GM19455 (cell line): Measurements from ENCODE around the gene TMEM45A.
"Not testable (repeated sequence)": the region's sequence is repeated elsewhere in the genome, so short reads cannot be mapped to it uniquely, and the experiment has no call there.

ENCODE experiments used
- ATAC-seq: cut with Tn5 transposase; IDR thresholded peaks from one replicate; pipeline ENCODE4 v1.9.1; 2021; ENCODE audit not compliant: unreplicated experiment

The TMEM45A gene

GRCh38 chr3:100563652-100564211 lies 71.3 kb downstream of the TMEM45A start:
- ATAC-seq: no peak

DNA sequence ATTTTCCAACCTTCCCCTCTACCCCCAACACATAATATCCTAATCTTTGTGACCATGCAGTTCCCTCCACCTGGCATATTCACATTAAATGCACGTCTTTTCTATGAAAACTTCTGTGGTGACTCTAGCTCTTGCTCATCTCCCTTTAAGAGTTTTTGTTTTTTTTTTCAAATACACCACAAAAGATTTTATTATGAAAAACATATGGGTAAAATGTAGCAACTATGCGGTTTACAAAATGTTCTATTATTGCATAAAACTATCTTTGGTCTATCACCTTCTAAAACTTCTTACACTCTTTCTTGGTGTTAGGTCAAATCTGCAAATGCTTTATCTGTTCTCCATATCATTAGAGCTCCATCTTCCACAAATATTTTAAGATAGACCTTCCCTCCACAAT lies 78.4 kb downstream of the TMEM45A start:
- no peak for ATAC-seq

DNA sequence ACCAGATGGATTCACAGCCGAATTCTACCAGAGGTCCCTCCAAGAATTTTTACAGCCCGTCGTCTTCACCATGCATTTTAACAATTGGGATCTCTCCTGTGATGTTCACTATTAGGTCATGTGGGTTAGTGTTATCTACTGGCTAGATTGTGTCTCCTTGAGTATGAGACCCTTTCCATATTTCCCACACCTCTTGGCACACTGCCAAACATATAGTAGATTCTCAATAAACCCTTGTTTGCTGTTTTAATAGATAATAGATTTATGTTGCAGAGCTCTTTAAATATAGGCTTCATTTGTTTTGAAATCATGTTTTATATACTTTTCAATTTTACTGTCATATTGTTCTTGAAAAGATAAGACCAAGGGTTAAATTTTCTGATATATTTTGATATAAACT lies 82.1 kb downstream of the TMEM45A start:
- ATAC-seq: no peak

GRCh38 chr3:100575704-100576103 lies 83.3 kb downstream of the TMEM45A start:
- no peak for ATAC-seq

- no peak for ATAC-seq
Measured at GRCh38 chr3:100577382-100578008, 85.1 kb downstream of the TMEM45A start.

- ATAC-seq: no peak
Measured at GRCh38 chr3:100578646-100579045, 86.2 kb downstream of the TMEM45A start.

DNA sequence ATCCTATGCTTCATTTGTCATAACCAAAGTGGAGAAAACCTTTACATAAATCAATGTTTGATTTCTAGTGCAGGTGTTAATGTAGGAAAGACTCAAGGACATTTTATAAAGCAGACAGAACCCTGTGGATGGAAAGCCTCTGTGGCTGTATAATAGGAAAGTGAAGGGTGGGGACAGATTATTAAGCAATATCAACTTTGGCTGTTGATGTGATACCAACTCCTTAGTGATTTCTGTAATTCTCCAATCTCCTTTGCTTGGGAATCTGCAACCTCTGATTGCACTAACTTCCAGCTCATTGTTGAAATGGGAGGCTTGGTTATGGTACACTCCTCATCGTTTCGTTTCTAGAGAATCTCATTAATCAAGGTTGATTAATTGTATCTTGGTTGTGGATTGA lies 87.7 kb downstream of the TMEM45A start:
- ATAC-seq: no peak

GRCh38 chr3:100581650-100582049 lies 89.2 kb downstream of the TMEM45A start:
- ATAC-seq: no peak

GRCh38 chr3:100582157-100582556 lies 89.7 kb downstream of the TMEM45A start:
- ATAC-seq: not testable (repeated sequence)

- ATAC-seq: no peak
Measured at GRCh38 chr3:100584101-100584660, 91.8 kb downstream of the TMEM45A start.

DNA sequence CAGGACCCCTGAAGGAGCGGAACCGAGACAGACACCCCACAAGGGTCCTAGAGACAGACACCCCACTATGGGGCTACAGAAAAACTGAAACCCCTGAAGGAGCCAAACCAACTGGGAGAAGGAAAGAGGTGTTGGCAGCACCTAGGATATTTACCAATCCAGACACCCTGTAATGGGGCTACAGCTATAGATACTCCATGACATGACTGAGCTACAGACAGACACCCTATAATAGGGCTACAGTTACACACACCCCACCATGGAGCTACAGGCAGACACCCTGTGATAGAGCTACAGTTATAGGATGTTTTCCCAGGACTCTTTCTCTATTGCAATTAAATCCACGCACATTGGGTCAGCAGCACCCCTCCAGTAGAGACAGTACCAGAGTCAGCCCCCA lies 94.4 kb downstream of the TMEM45A start:
- no peak for ATAC-seq

GRCh38 chr3:100588251-100588650 lies 95.8 kb downstream of the TMEM45A start:
- ATAC-seq: no peak

GRCh38 chr3:100590114-100590839 lies 97.9 kb downstream of the TMEM45A start:
- peak; percentile 87 for ATAC-seq

DNA sequence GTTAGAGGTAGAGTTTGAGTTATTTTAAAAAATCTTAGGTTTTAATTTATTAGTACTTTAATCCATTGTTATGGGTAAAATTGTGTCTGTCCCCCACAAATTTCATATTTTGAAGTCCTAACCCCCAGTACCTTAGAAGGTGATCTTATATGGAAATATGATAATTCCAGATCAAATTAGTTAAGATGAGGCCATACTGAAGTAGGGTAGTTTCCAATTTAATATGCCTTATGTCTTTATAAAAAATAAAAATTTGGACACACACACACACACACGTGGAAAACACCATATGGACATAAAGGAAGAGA lies 98.4 kb downstream of the TMEM45A start:
- no peak for ATAC-seq

GRCh38 chr3:100591411-100591810 lies 99.0 kb downstream of the TMEM45A start:
- no peak for ATAC-seq

- ATAC-seq: no peak
Measured at GRCh38 chr3:100600181-100601042, 108.0 kb downstream of the TMEM45A start.

DNA sequence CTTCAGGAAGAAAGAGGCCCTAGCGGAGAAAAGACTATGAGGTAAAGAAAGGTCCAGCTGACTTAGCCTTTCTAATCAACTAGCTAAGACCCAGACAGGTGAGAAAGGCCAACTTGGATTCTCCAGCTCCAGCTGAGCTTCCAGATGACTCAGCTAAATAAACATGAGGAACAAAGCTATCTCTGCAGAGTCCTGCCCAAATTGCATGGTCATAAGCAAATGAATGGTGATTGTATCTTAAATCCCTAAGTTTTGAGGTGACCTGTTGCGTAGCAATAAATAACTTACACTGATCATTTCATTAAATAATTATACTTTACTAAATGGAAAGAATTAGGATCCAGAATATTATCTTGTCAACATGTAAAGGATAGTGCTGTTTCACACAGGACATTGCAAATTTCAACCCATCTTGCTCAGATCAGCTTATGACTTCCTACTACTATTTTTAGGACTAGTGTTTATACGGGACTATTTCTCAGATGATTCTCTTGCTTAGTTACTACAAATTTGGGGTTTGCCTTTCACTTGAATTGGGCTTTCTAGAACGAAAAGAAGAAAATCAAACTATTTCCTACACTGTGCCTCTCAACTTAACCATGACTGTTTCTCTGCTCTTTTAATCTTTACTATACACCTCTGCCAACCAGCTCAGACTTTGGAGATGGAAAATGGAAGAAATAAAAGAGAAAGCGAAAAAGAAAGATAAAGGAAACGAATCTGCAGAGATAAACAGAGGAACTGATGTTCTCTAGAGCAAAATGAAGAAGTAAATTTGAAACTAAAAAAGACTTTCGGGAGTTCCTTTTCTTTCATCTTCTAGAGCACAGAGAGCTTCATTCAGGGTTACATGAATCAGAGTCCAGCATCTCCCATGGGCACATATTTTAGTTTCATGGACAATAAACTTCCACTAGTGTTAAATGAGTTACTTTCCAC lies 110.4 kb downstream of the TMEM45A start:
- ATAC-seq: peak; percentile 56

DNA sequence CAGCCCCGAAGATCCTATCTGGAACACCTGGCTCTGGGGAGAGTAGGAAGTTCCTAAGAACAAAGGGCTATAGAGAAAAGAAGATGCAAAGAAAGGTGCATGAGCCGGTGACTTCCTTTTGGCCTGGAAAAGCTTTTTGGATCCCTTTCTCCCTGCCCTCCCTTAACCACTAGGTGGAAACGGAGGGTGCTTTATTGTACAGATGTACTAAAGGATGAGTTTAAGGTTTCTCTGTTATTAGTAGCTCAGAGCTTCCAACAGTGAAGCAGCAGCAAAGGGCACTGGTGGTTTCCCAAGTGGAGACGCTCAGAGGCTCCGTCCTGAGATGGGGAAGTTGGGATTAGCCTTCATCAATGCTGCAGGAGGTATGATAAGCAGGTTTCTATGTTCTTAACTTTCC lies 111.0 kb downstream of the TMEM45A start:
- peak; percentile 44 for ATAC-seq

GRCh38 chr3:100605358-100605757 lies 112.9 kb downstream of the TMEM45A start:
- no peak for ATAC-seq

GRCh38 chr3:100606894-100607512 lies 114.6 kb downstream of the TMEM45A start:
- ATAC-seq: peak; percentile 70
